Spleen (tissue), 7 donors: Measurements from ENCODE around the gene KLHL6.

Experiments used
- CTCF ChIP-seq, 11 experiments: fragments of 200-600 bp in 7 of 11; fragments of 450-650 bp in 4 of 11; sonication (generic) in 4 of 11; IDR thresholded peaks in 8 of 11; conservative IDR thresholded peaks in 3 of 11; 1 replicate in 7 of 11; 2 replicates in 4 of 11; pipeline versions ENCODE4 v1.4.0 to v1.8.0; 2016 to 2021; ENCODE audit warnings: antibody characterized with exemption in 11 of 11, inconsistent platforms in 4 of 11, mild to moderate bottlenecking in 1 of 11
- POLR2A ChIP-seq, 3 donors: fragments of 450-650 bp; IDR thresholded peaks; one replicate each; pipeline ENCODE4 v1.5.1; 2017; ENCODE audit warnings: antibody characterized with exemption in 3 of 3, mild to moderate bottlenecking in 1 of 3
- POLR2AphosphoS5 ChIP-seq, 3 donors: sonication (generic); formaldehyde crosslinking; IDR thresholded peaks; one replicate each; pipeline ENCODE4 v1.5.1; 2017; ENCODE audit warnings: antibody characterized with exemption in 3 of 3
- donor health status: DM: no; HTN: no; CAD: no; lungs with moderate emphysema.
- donor health status: DM: no; HTN: no; CAD: no.
- donor health status: DM: no; HTN: no; CAD: no.

GRCh38 chr3:183564046-183564445 is 8.5 kb upstream of the KLHL6 start:
- TF ChIP-seq CTCF (IDR thresholded peaks at IDR 0.05 in 8 of 11, conservative IDR thresholded peaks at IDR 0.05 in 3 of 11) (no peak), POLR2AphosphoS5 (IDR thresholded peaks at IDR 0.05) (no peak), POLR2A (IDR thresholded peaks at IDR 0.05) (no peak)
